PFSK-1 (cell line): ENCODE data around the gene SETBP1.

Experiments used
- POLR2AphosphoS5 ChIP-seq: IDR thresholded peaks from 2 replicates; pipeline ENCODE4 v1.6.1; 2012; ENCODE audit warnings: low read depth, mild to moderate bottlenecking, control low read depth, low read length, moderate library complexity
- SIN3A ChIP-seq: IDR thresholded peaks from 2 replicates; pipeline ENCODE4 v1.6.1; 2012; ENCODE audit warnings: mild to moderate bottlenecking, low read length, moderate library complexity, borderline replicate concordance; ENCODE audit not compliant: insufficient read depth
- TAF1 ChIP-seq: IDR thresholded peaks from 2 replicates; pipeline ENCODE4 v1.6.1; 2012; ENCODE audit warnings: low read length, control low read depth, borderline replicate concordance; ENCODE audit not compliant: insufficient read depth
- TF ChIP-seq, protein P1 (sequence below), 2 experiments: IDR thresholded peaks; 2 replicates each; pipeline versions ENCODE4 v1.6.1 to v1.8.0; 2011 to 2012; ENCODE audit warnings: low read depth in 2 of 2, low read length in 2 of 2, control low read depth in 1 of 2, inconsistent platforms in 1 of 2, mild to moderate bottlenecking in 1 of 2, moderate library complexity in 1 of 2; ENCODE audit not compliant: insufficient read depth in 1 of 2

DNA sequence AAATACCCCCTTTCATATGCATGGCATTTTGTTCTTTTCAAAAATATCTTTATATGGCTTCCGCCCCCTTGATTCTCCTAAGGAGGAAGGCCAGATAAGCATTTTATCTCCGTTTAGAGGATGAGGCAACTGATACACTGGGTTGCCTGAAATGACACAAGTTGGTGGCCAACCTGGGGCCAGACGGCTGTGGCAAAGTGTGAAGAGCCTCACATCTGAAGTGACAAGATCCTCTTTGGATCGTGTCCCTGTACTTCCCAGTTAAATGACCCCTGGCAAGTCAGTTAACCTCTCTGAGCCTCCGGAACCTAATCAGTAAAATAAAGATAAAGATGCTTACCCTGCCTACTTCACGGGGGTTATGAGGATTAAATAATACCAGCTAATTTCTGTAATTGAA lies 4.6 kb downstream of the SETBP1 start:
- no peak for TF ChIP-seq POLR2AphosphoS5
- TF ChIP-seq, protein P1, sequence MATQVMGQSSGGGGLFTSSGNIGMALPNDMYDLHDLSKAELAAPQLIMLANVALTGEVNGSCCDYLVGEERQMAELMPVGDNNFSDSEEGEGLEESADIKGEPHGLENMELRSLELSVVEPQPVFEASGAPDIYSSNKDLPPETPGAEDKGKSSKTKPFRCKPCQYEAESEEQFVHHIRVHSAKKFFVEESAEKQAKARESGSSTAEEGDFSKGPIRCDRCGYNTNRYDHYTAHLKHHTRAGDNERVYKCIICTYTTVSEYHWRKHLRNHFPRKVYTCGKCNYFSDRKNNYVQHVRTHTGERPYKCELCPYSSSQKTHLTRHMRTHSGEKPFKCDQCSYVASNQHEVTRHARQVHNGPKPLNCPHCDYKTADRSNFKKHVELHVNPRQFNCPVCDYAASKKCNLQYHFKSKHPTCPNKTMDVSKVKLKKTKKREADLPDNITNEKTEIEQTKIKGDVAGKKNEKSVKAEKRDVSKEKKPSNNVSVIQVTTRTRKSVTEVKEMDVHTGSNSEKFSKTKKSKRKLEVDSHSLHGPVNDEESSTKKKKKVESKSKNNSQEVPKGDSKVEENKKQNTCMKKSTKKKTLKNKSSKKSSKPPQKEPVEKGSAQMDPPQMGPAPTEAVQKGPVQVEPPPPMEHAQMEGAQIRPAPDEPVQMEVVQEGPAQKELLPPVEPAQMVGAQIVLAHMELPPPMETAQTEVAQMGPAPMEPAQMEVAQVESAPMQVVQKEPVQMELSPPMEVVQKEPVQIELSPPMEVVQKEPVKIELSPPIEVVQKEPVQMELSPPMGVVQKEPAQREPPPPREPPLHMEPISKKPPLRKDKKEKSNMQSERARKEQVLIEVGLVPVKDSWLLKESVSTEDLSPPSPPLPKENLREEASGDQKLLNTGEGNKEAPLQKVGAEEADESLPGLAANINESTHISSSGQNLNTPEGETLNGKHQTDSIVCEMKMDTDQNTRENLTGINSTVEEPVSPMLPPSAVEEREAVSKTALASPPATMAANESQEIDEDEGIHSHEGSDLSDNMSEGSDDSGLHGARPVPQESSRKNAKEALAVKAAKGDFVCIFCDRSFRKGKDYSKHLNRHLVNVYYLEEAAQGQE (IDR thresholded peaks at IDR 0.05; ENCODE audit: insufficient read depth in 1 of 2, low read depth in 2 of 2, low read length in 2 of 2), result no peak
- no peak for TF ChIP-seq TAF1
- no peak for TF ChIP-seq SIN3A
